Measurements from ENCODE around the gene COPG2. TPM values are rescaled to one million over a fixed set of nuclear protein-coding genes. Genes with fewer than 3 reads are reported as not detected.
"Not testable (repeated sequence)": the region's sequence is repeated elsewhere in the genome, so short reads cannot be mapped to it uniquely, and the experiment has no call there.

COPG2 gene
- total RNA-seq, 1 donor from 2014 or later, result 167 TPM

DNA sequence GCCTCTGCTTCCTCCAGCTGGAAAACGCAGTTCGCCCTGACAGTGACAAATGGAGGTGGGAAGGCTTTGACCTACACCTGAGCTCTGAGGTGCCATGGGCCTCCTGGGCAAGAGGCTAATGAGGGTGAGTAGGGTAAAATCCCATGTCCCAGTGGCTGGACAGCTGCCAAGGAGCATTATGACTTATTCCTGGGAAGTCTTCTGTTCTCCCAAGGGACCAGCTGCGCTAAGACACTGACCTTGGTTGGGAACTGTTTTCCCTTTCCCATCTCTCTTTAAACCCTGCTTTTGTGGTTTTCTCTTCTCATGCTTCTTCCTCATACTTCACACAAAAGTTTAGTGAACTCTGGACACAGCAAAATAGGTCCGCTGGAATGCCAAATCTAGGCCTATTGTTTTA is 72.6 kb downstream of the COPG2 start:
- no peak overlapping the region for H3K27ac ChIP-seq
- Mint-ChIP-seq H3K27me3 (ENCODE audit: insufficient read depth, low read depth) (no peaks in the 10 kb centered on the region), H3K4me1 (no peaks in the 10 kb centered on the region), H3K27ac (no peak overlapping the region), H3K4me3 (no peak overlapping the region), H3K9me3 (peaks cover 8% of the 10 kb centered on the region), H3K36me3 (peaks cover 21% of the 10 kb centered on the region)
- DNase-seq (ENCODE audit: low spot score), result no peak
- H3K9me3 ChIP-seq (ENCODE audit: low read depth), result no peaks in the 10 kb centered on the region
- no peaks in the 10 kb centered on the region for H3F3A ChIP-seq (ENCODE audit: low read depth)
- no peaks in the 10 kb centered on the region for H3K79me2 ChIP-seq (ENCODE audit: low read depth)
- H4K20me1 ChIP-seq (ENCODE audit: low read depth), result no peaks in the 10 kb centered on the region
- no peak overlapping the region for H2AFZ ChIP-seq (replicated peaks)
- no peak overlapping the region for H3K4me2 ChIP-seq
- H3K27me3 ChIP-seq, result no peaks in the 10 kb centered on the region
- TF ChIP-seq, protein P1, sequence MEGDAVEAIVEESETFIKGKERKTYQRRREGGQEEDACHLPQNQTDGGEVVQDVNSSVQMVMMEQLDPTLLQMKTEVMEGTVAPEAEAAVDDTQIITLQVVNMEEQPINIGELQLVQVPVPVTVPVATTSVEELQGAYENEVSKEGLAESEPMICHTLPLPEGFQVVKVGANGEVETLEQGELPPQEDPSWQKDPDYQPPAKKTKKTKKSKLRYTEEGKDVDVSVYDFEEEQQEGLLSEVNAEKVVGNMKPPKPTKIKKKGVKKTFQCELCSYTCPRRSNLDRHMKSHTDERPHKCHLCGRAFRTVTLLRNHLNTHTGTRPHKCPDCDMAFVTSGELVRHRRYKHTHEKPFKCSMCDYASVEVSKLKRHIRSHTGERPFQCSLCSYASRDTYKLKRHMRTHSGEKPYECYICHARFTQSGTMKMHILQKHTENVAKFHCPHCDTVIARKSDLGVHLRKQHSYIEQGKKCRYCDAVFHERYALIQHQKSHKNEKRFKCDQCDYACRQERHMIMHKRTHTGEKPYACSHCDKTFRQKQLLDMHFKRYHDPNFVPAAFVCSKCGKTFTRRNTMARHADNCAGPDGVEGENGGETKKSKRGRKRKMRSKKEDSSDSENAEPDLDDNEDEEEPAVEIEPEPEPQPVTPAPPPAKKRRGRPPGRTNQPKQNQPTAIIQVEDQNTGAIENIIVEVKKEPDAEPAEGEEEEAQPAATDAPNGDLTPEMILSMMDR (IDR thresholded peaks at IDR 0.05), result no peak
- TF ChIP-seq EZH2phosphoT487 (IDR thresholded peaks at IDR 0.05) (no peak), EZH2 (IDR thresholded peaks at IDR 0.05) (no peak)
- H3K4me3 ChIP-seq, result no peak overlapping the region
- no peak overlapping the region for H3K9ac ChIP-seq
- H3K4me1 ChIP-seq, result no peaks in the 10 kb centered on the region
- no peaks in the 10 kb centered on the region for H3K36me3 ChIP-seq

DNA sequence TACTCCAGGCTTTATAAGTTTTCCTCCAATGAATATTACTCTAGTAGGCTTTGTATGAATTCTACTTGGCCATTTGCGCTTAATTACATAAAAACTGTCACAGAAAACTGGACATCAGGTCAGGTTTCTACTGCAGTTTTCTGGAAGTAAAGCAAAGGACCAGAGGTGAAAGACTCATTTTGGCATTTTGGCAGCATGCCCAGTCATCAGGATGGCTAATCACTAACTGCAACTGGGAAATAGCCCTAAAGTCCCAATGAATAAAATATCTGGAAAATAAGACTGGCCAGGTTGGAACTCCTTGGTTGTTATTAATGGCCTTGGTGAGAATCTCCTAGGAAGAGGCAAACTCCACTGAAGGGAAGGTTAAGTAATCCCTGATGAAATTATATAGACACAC is 75.5 kb downstream of the COPG2 start:
- Histone ChIP-seq H3K79me2 (ENCODE audit: low read depth) (no peaks in the 10 kb centered on the region), H3K4me2 (no peak overlapping the region), H4K20me1 (ENCODE audit: low read depth) (no peaks in the 10 kb centered on the region), H3K27me3 (no peaks in the 10 kb centered on the region), H3K4me1 (no peaks in the 10 kb centered on the region), H2AFZ (replicated peaks) (no peak overlapping the region), H3K27ac (no peak overlapping the region), H3K36me3 (peaks cover 5% of the 10 kb centered on the region), H3K4me3 (no peak overlapping the region), H3K9ac (no peak overlapping the region), H3F3A (ENCODE audit: low read depth) (no peaks in the 10 kb centered on the region), H3K9me3 (ENCODE audit: low read depth) (no peaks in the 10 kb centered on the region)
- Mint-ChIP-seq H3K27me3 (ENCODE audit: insufficient read depth, low read depth) (no peaks in the 10 kb centered on the region), H3K4me1 (no peaks in the 10 kb centered on the region), H3K9me3 (peaks cover 22% of the 10 kb centered on the region), H3K4me3 (no peak overlapping the region), H3K27ac (no peak overlapping the region), H3K36me3 (peaks cover 32% of the 10 kb centered on the region)
- TF ChIP-seq EZH2phosphoT487 (IDR thresholded peaks at IDR 0.05), result no peak
- TF ChIP-seq EZH2 (IDR thresholded peaks at IDR 0.05), result no peak
- TF ChIP-seq, protein P1 (IDR thresholded peaks at IDR 0.05), result no peak
- DNase-seq (ENCODE audit: low spot score), result no peak

DNA sequence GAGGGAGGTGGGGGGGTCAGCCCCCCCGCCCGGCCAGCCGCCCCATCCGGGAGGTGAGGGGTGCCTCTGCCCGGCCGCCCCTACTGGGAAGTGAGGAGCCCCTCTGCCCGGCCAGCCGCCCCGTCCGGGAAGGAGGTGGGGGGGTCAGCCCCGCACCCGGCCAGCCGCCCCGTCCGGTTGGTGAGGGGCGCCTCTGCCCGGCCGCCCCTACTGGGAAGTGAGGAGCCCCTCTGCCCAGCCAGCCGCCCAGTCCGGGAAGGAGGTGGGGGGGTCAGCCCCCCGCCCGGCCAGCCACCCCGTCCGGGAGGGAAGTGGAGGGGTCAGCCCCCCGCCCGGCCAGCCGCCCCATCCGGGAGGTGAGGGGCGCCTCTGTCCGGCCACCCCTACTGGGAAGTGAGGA is 77.1 kb downstream of the COPG2 start:
- not testable (repeated sequence) for H3K27me3 Mint-ChIP-seq (ENCODE audit: insufficient read depth, low read depth)

DNA sequence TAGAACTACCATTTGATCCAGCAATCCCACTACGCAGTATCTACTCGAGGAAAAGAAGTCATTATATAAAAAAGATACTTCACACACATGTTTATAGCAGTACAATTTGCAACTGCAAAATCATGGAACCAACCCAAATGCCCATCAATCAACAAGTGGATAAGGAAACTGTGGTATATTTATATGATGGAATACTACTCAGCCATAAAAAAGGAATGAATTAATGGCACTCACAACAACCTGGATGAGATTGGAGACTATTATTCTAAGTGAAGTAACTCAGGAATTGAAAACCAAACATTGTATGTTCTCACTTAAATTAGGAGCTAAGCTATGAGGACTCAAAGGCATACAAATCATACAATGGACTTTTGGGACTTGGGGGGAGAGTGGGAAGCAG is 82.6 kb downstream of the COPG2 start:
- H4K20me1 ChIP-seq (ENCODE audit: low read depth); H3K4me1 ChIP-seq; H2AFZ ChIP-seq (replicated peaks); H3K9ac ChIP-seq; H3F3A ChIP-seq (ENCODE audit: low read depth); H3K9me3 ChIP-seq (ENCODE audit: low read depth); DNase-seq (ENCODE audit: low spot score); H3K27me3 ChIP-seq; H3K36me3 ChIP-seq; H3K4me2 ChIP-seq; H3K27ac Mint-ChIP-seq; H3K27me3 Mint-ChIP-seq (ENCODE audit: insufficient read depth, low read depth); H3K4me3 ChIP-seq; H3K27ac ChIP-seq; H3K4me3 Mint-ChIP-seq; H3K4me1 Mint-ChIP-seq: not testable (repeated sequence)
- peaks cover 13% of the 10 kb centered on the region for H3K79me2 ChIP-seq (ENCODE audit: low read depth)
- H3K36me3 Mint-ChIP-seq, result peaks cover 24% of the 10 kb centered on the region
- H3K9me3 Mint-ChIP-seq, result peaks cover 36% of the 10 kb centered on the region

More for the DNA sequence above, 77.1 kb downstream of the COPG2 start:
- not testable (repeated sequence) for H4K20me1 ChIP-seq (ENCODE audit: low read depth); H3F3A ChIP-seq (ENCODE audit: low read depth); H3K4me1 Mint-ChIP-seq; H3K4me3 Mint-ChIP-seq; H3K27ac Mint-ChIP-seq; H3K27ac ChIP-seq; H3K36me3 ChIP-seq; H2AFZ ChIP-seq (replicated peaks); H3K4me1 ChIP-seq; H3K9me3 ChIP-seq (ENCODE audit: low read depth); H3K9ac ChIP-seq; H3K79me2 ChIP-seq (ENCODE audit: low read depth); H3K4me3 ChIP-seq; H3K27me3 ChIP-seq; DNase-seq (ENCODE audit: low spot score); H3K4me2 ChIP-seq
- Mint-ChIP-seq H3K9me3 (peaks cover 25% of the 10 kb centered on the region), H3K36me3 (peaks cover 27% of the 10 kb centered on the region)

DNA sequence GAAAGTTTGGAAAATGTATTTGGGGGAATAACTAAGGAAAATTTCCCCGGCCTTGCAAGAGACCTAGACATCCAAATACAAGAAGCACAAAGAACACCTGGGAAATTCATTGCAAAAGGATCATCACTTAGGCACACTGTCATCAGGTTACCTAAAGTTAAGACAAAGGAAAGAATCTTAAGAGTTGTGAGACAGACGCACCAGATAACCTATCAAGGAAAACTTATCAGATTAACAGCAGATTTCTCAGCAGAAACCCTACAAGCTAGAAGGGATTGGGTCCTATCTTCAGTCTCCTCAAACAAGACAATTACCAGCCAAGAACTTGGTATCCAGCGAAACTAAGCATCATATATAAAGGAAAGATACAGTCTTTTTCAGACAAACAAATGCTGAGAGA is 93.4 kb downstream of the COPG2 start:
- Mint-ChIP-seq H3K36me3 (peaks cover 15% of the 10 kb centered on the region), H3K9me3 (peaks cover 32% of the 10 kb centered on the region)
- not testable (repeated sequence) for H3F3A ChIP-seq (ENCODE audit: low read depth); DNase-seq (ENCODE audit: low spot score); H3K4me3 ChIP-seq; H3K9me3 ChIP-seq (ENCODE audit: low read depth); H3K27ac ChIP-seq; H3K36me3 ChIP-seq; H3K4me1 Mint-ChIP-seq; H3K4me1 ChIP-seq; H2AFZ ChIP-seq (replicated peaks); H3K9ac ChIP-seq; H3K27ac Mint-ChIP-seq; H3K4me2 ChIP-seq; H3K27me3 ChIP-seq; H3K27me3 Mint-ChIP-seq (ENCODE audit: insufficient read depth, low read depth); H4K20me1 ChIP-seq (ENCODE audit: low read depth); H3K4me3 Mint-ChIP-seq
- peaks cover 67% of the 10 kb centered on the region for H3K79me2 ChIP-seq (ENCODE audit: low read depth)

DNA sequence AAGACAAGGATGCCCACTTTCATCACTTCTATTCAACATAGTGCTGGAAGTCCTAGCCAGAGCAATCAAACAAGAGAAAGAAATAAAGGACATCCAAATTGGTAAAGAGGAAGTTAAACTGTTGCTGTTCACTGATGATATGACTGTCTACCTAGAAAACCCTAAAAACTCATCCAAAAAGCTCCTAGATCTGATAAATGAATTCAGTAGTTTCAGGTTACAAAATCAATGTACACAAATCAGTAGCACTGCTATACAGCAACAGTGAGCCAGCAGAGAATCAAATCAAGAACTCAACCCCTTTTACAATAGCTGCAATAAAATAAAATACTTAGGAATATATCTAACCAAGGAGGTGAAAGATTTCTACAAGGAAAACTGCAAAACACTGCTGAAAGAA is 98.4 kb downstream of the COPG2 start:
- H3K4me3 ChIP-seq, H3K4me1 ChIP-seq: not testable (repeated sequence)

More for the DNA sequence above, 98.4 kb downstream of the COPG2 start:
- peaks cover 44% of the 10 kb centered on the region for H3K9me3 Mint-ChIP-seq
- H3K9me3 ChIP-seq (ENCODE audit: low read depth); H3K9ac ChIP-seq; H3K36me3 ChIP-seq; H3K27ac ChIP-seq; H2AFZ ChIP-seq (replicated peaks); DNase-seq (ENCODE audit: low spot score); H3K4me3 Mint-ChIP-seq; H3K27me3 Mint-ChIP-seq (ENCODE audit: insufficient read depth, low read depth); H3K27ac Mint-ChIP-seq; H3K27me3 ChIP-seq; H4K20me1 ChIP-seq (ENCODE audit: low read depth); H3K4me1 Mint-ChIP-seq; H3F3A ChIP-seq (ENCODE audit: low read depth); H3K4me2 ChIP-seq: not testable (repeated sequence)
- peaks cover 74% of the 10 kb centered on the region for H3K79me2 ChIP-seq (ENCODE audit: low read depth)
- peaks cover 27% of the 10 kb centered on the region for H3K36me3 Mint-ChIP-seq
